ENCODE results near the gene PARP11. TPM values are rescaled to one million over a fixed set of nuclear protein-coding genes. Genes with fewer than 3 reads are reported as not detected.

The PARP11 gene
- total and polyA plus RNA-seq, 11 donors = 1.5 to 10.5 (median 5.1) TPM

DNA sequence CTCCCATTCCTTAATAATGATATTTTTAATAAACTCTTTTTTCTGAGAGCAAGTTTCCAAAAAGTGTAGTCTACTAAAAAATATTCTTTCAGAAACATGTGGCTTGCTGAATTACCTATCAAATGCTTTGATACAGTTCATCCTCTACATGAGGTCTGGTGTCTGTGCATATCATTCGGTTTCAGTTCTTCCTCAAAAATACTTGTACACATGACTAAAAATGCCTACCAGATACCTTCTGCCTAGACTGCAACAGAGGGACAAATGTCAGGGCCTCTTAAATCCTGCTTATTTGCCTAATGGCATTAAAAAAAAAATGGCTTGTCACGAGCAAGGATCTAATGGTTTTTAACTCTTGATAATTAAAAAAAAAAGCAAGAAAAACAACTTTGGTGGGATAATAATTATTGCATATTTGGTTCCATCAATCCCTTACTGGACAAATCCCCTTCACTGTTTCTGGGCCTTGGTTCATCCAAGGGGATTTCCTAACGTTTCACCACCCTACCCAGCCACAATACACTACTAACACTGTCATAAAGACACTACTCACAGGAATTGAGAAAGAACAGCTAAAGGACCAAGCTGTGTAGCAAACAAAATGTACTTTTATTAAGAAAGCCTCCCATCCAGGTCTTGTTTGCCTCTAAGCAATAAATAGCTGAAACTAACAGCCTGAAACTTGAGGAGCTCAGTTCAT, 45.7 kb downstream of the PARP11 start:
- H3K9me3 ChIP-seq = no peaks in the 10 kb centered on the region
- no peak for ATAC-seq
- H3K27me3 ChIP-seq = no peaks in the 10 kb centered on the region
- H3K4me3 ChIP-seq = no peak overlapping the region
- DNase-seq = no peak
- 89 to 96% (median 93%) methylated on average over 3 of the region's 3 CpGs for WGBS, 4 donors
- intact Hi-C loops (cut with DNase I) = no loop called here
- peaks cover 0 to under 1% (median 0%) of the 10 kb centered on the region in 12 donors for H3K4me1 ChIP-seq
- peaks cover 0 to 61% (median 44%) of the 10 kb centered on the region in 9 donors for H3K36me3 ChIP-seq
- no peak overlapping the region for H3K27ac ChIP-seq
- TF ChIP-seq, protein P1, sequence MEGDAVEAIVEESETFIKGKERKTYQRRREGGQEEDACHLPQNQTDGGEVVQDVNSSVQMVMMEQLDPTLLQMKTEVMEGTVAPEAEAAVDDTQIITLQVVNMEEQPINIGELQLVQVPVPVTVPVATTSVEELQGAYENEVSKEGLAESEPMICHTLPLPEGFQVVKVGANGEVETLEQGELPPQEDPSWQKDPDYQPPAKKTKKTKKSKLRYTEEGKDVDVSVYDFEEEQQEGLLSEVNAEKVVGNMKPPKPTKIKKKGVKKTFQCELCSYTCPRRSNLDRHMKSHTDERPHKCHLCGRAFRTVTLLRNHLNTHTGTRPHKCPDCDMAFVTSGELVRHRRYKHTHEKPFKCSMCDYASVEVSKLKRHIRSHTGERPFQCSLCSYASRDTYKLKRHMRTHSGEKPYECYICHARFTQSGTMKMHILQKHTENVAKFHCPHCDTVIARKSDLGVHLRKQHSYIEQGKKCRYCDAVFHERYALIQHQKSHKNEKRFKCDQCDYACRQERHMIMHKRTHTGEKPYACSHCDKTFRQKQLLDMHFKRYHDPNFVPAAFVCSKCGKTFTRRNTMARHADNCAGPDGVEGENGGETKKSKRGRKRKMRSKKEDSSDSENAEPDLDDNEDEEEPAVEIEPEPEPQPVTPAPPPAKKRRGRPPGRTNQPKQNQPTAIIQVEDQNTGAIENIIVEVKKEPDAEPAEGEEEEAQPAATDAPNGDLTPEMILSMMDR (IDR thresholded peaks at IDR 0.05) = no peak

DNA sequence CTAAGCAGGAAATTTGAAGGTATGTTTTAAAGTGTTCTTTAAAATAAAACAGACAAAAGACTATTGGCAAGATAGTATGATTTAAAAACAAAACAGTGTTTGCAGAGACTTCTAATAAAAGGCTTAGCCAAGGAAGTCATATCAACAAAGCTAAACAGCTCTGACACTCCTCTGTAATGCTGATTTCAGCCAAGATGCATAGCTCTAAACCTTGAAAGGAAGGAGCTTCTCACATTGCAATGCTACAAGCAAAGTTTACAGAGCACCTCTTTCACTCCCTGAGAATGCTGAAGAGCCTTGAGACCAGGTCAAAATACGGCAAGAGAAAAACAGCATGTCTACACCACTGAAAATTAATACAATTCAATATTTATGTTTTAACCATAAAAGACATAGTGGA, 51.8 kb downstream of the PARP11 start:
- DNase-seq (no peak), ATAC-seq (no peak)
- H3K4me1 ChIP-seq = peaks cover 0 to 2% (median 0%) of the 10 kb centered on the region in 12 donors
- H3K9me3 ChIP-seq = no peaks in the 10 kb centered on the region
- peaks cover 0 to 63% (median 45%) of the 10 kb centered on the region in 9 donors for H3K36me3 ChIP-seq
- no peak overlapping the region for H3K4me3 ChIP-seq
- no peaks in the 10 kb centered on the region for H3K27me3 ChIP-seq
- TF ChIP-seq POLR2A (IDR thresholded peaks at IDR 0.05) = no peak
- TF ChIP-seq, protein P1 (IDR thresholded peaks at IDR 0.05) = no peak
- WGBS, 4 donors = 93 to 95% (median 94%) methylated on average over 1 of the region's 1 CpG
- no peak overlapping the region for H3K27ac ChIP-seq
- intact Hi-C loops (cut with DNase I) = no loop called here

DNA sequence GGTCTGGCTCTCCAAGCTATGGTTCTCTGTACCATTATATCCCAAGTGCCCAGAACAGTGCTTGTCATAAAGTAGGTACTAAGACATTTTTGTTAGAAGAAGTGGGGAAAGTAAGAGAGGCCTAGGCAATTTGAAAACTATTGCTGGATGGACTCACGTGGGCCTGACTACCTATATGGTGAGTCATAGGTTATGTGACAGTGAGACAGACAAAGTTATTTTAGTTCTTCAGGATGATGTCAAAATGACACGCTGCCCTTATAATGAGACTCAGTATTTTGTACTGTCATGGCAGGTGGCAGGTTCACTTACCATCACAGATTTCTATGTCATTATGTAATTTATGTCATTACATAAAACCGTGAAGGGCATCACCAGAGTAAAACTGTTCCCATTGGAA, 53.1 kb downstream of the PARP11 start:
- Histone ChIP-seq H3K9me3 (no peaks in the 10 kb centered on the region), H3K36me3 (peaks cover 0 to 53% (median 40%) of the 10 kb centered on the region in 9 donors), H3K27ac (no peak overlapping the region), H3K27me3 (no peaks in the 10 kb centered on the region), H3K4me1 (peaks cover 0 to 2% (median 0%) of the 10 kb centered on the region in 12 donors), H3K4me3 (no peak overlapping the region)
- TF ChIP-seq POLR2A (IDR thresholded peaks at IDR 0.05) = no peak
- TF ChIP-seq, protein P1 (IDR thresholded peaks at IDR 0.05) = no peak
- DNase-seq = no peak
- ATAC-seq = peak in 2 of 4 donors; percentile 54 to 72
- 77 to 94% (median 84%) methylated on average over 3 of the region's 3 CpGs for WGBS, 4 donors
- intact Hi-C loops (cut with DNase I) = no loop called here

DNA sequence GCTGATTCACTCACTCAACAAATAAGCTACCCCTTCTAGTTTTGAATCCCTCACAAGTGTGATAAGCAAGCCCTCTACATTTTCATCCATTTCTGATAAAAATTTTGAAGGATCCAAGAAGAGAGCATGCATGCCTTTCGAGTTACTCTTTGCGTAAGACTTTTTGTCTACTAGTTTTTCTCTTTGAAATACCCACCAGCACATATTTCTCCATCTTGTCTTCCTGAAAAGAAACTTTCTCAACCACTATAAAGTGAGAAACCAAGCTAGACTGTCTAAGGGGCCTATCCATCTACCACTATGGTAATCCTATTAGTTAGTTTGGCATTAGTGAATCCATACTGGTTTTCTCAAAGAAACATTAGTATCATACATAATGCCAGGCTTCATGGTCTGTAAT, 56.9 kb downstream of the PARP11 start:
- 90 to 94% (median 93%) methylated on average over 2 of the region's 2 CpGs for WGBS, 4 donors

More for the DNA sequence above, 56.9 kb downstream of the PARP11 start:
- H3K36me3 ChIP-seq = peaks cover 0 to 61% (median 37%) of the 10 kb centered on the region in 9 donors
- intact Hi-C loops (cut with DNase I) = no loop called here
- H3K4me3 ChIP-seq = no peak overlapping the region
- H3K27me3 ChIP-seq = no peaks in the 10 kb centered on the region
- H3K4me1 ChIP-seq = peaks cover 0 to 2% (median 0%) of the 10 kb centered on the region in 12 donors
- no peaks in the 10 kb centered on the region for H3K9me3 ChIP-seq
- no peak overlapping the region for H3K27ac ChIP-seq
- TF ChIP-seq, protein P1 (IDR thresholded peaks at IDR 0.05) = no peak
- no peak for TF ChIP-seq POLR2A (IDR thresholded peaks at IDR 0.05)
- no peak for ATAC-seq
- no peak for DNase-seq
